Activated CD8-positive, alpha-beta memory T cell treated with anti-CD3 and anti-CD28 coated beads, Interleukin-2, amount 50 U/mL, for 24 hours (primary cell): Measurements from ENCODE around the gene FGF14.

Experiments
- DNase-seq: peaks from one replicate; pipeline ENCODE4 v3.0.0-alpha.2; 2020; ENCODE audit errors: extremely low read depth

FGF14 gene

GRCh38 chr13:101661839-101662238 is 740.0 kb downstream of the FGF14 start:
- no peak for DNase-seq
